ENCODE results near the gene KCND1.
A peak's percentile ranks its signal among the peaks of the same experiment; 100 is the strongest.

Gene KCND1

GRCh38 chrX:48961585-48962091 lies 10.0 kb downstream of the KCND1 start:
- TF ChIP-seq FOXM1 (IDR thresholded peaks at IDR 0.05; ENCODE audit: borderline replicate concordance, low read depth) = no peak
- no peak for TF ChIP-seq MAX (IDR thresholded peaks at IDR 0.05)
- TF ChIP-seq ZBTB7A (IDR thresholded peaks at IDR 0.05; ENCODE audit: low read depth) = no peak
- no peak for TF ChIP-seq RAD21 (IDR thresholded peaks at IDR 0.05; ENCODE audit: low read depth)

- TF ChIP-seq CREB1 (IDR thresholded peaks at IDR 0.05; ENCODE audit: low read depth) (no peak), FOXM1 (IDR thresholded peaks at IDR 0.05; ENCODE audit: borderline replicate concordance, low read depth) (no peak), CEBPB (IDR thresholded peaks at IDR 0.05) (no peak), USF1 (IDR thresholded peaks at IDR 0.05) (no peak), TAF1 (IDR thresholded peaks at IDR 0.05; ENCODE audit: low read depth) (no peak), TEAD4 (IDR thresholded peaks at IDR 0.05) (no peak), EGR1 (IDR thresholded peaks at IDR 0.05) (no peak), RAD21 (IDR thresholded peaks at IDR 0.05; ENCODE audit: low read depth) (no peak), NFIC (IDR thresholded peaks at IDR 0.05) (no peak)
Observed at GRCh38 chrX:48960291-48960690, 11.4 kb downstream of the KCND1 start.

GRCh38 chrX:48958635-48959094 lies 13.0 kb downstream of the KCND1 start:
- TF ChIP-seq TAF1 (IDR thresholded peaks at IDR 0.05; ENCODE audit: low read depth) = 0 out of 2 replicates have a peak, but pooled peaks have one; percentile 25
- TF ChIP-seq USF1 (IDR thresholded peaks at IDR 0.05) = no peak
- no peak for TF ChIP-seq RAD21 (IDR thresholded peaks at IDR 0.05; ENCODE audit: low read depth)
- TF ChIP-seq ZBTB7A (IDR thresholded peaks at IDR 0.05; ENCODE audit: low read depth) = peak; percentile 84

GRCh38 chrX:48957827-48958634 lies 13.6 kb downstream of the KCND1 start:
- TF ChIP-seq TCF12 (IDR thresholded peaks at IDR 0.05; ENCODE audit: low read depth) (no peak), TEAD4 (IDR thresholded peaks at IDR 0.05) (no peak), NFIC (IDR thresholded peaks at IDR 0.05) (no peak), ZBTB7A (IDR thresholded peaks at IDR 0.05; ENCODE audit: low read depth) (no peak), EGR1 (IDR thresholded peaks at IDR 0.05) (no peak), FOXM1 (IDR thresholded peaks at IDR 0.05; ENCODE audit: borderline replicate concordance, low read depth) (no peak), CREB1 (IDR thresholded peaks at IDR 0.05; ENCODE audit: low read depth) (peak; percentile 69), TAF1 (IDR thresholded peaks at IDR 0.05; ENCODE audit: low read depth) (no peak), YY1 (IDR thresholded peaks at IDR 0.05; ENCODE audit: low read depth) (no peak), REST (IDR thresholded peaks at IDR 0.05; ENCODE audit: low read depth) (no peak), CEBPB (IDR thresholded peaks at IDR 0.05) (peak; percentile 40; the same call in 1 of the 2 replicates), RAD21 (IDR thresholded peaks at IDR 0.05; ENCODE audit: low read depth) (no peak), USF1 (IDR thresholded peaks at IDR 0.05) (no peak), EP300 (IDR thresholded peaks at IDR 0.05; ENCODE audit: borderline replicate concordance) (no peak), MAX (IDR thresholded peaks at IDR 0.05) (no peak)

- no peak for TF ChIP-seq USF1 (IDR thresholded peaks at IDR 0.05)
- peak; percentile 48; the same call in 1 of the 2 replicates for TF ChIP-seq YY1 (IDR thresholded peaks at IDR 0.05; ENCODE audit: low read depth)
Observed at GRCh38 chrX:48957477-48957826, 14.2 kb downstream of the KCND1 start, which contains the start of gene OTUD5. Gene OTUD5, minus strand, starts transcription at chrX:48957607. Its CDS starts 37 bp downstream, at chrX:48957570.

- peak; percentile 62 for TF ChIP-seq EGR1 (IDR thresholded peaks at IDR 0.05)
- peak; percentile 15; the same call in 1 of the 2 replicates for TF ChIP-seq MAX (IDR thresholded peaks at IDR 0.05)
- no peak for TF ChIP-seq TCF12 (IDR thresholded peaks at IDR 0.05; ENCODE audit: low read depth)
Observed at GRCh38 chrX:48956728-48957414, 14.8 kb downstream of the KCND1 start.
